ENCODE measurements around the gene KIF3A.
A peak's percentile ranks its signal among the peaks of the same experiment; 100 is the strongest.

The KIF3A gene

GRCh38 chr5:132736853-132737833 lies at the start of gene KIF3A:
Gene KIF3A (minus strand): TSS chr5:132737546. CDS start chr5:132737419, 127 bp downstream.
- peak; percentile 98 for DNase-seq

- DNase-seq, result no peak
Observed at GRCh38 chr5:132787076-132787475, 49.7 kb upstream of the KIF3A start.

- no peak for DNase-seq
Observed at GRCh38 chr5:132785864-132786263, 48.5 kb upstream of the KIF3A start.

- no peak for DNase-seq
Observed at GRCh38 chr5:132785365-132785764, 48.0 kb upstream of the KIF3A start.

- no peak for DNase-seq
Observed at GRCh38 chr5:132782101-132782500, 44.8 kb upstream of the KIF3A start.

- no peak for DNase-seq
Observed at GRCh38 chr5:132781029-132781428, 43.7 kb upstream of the KIF3A start.

- DNase-seq, result no peak
Observed at GRCh38 chr5:132780577-132780976, 43.2 kb upstream of the KIF3A start.

- DNase-seq, result no peak
Observed at GRCh38 chr5:132779961-132780360, 42.6 kb upstream of the KIF3A start.

- DNase-seq, result no peak
Observed at GRCh38 chr5:132778856-132779255, 41.5 kb upstream of the KIF3A start.

- DNase-seq, result no peak
Observed at GRCh38 chr5:132778129-132778528, 40.8 kb upstream of the KIF3A start.

GRCh38 chr5:132777209-132778069 lies 40.1 kb upstream of the KIF3A start, which contains the start of gene SEPTIN8:
Gene SEPTIN8 (minus strand): TSS chr5:132777239. CDS start chr5:132777137, 102 bp downstream.
- DNase-seq, result peak; percentile 24 to 31

GRCh38 chr5:132776938-132777208 lies 39.5 kb upstream of the KIF3A start:
- no peak for DNase-seq

GRCh38 chr5:132776131-132776937 lies 39.0 kb upstream of the KIF3A start:
- peak in 1 of 2 donors; percentile 7 for DNase-seq

- DNase-seq, result no peak
Observed at GRCh38 chr5:132775476-132775961, 38.2 kb upstream of the KIF3A start.

- DNase-seq, result no peak
Observed at GRCh38 chr5:132774896-132775295, 37.5 kb upstream of the KIF3A start.

GRCh38 chr5:132774406-132774805 lies 37.1 kb upstream of the KIF3A start:
- no peak for DNase-seq

- DNase-seq, result no peak
Observed at GRCh38 chr5:132773601-132774355, 36.4 kb upstream of the KIF3A start.

- DNase-seq, result no peak
Observed at GRCh38 chr5:132773114-132773513, 35.8 kb upstream of the KIF3A start.

- no peak for DNase-seq
Observed at GRCh38 chr5:132772291-132773070, 35.1 kb upstream of the KIF3A start.

GRCh38 chr5:132771503-132771998 lies 34.2 kb upstream of the KIF3A start:
- DNase-seq, result no peak
